Neural crest cell (in vitro differentiated cells): ENCODE data around the gene SLC5A1. TPM values are rescaled to one million over a fixed set of nuclear protein-coding genes. Genes with fewer than 3 reads are reported as not detected.

Source experiments
- DNase-seq: peaks from one replicate; pipeline ENCODE4 v3.0.0; 2021; ENCODE audit warnings: low read depth, mixed read lengths, low spot score
- H3K27ac Mint-ChIP-seq: one replicate; pipeline ENCODE4 v1.8.0; 2021; ENCODE audit warnings: mild to moderate bottlenecking, mixed read lengths; ENCODE audit not compliant: unreplicated experiment
- H3K27me3 Mint-ChIP-seq: 2 replicates; pipeline ENCODE4 v1.8.0; 2021; ENCODE audit warnings: low read depth, mild to moderate bottlenecking, mixed read lengths
- H3K36me3 Mint-ChIP-seq: 2 replicates; pipeline ENCODE4 v1.8.0; 2021; ENCODE audit warnings: low read depth, mild to moderate bottlenecking, mixed read lengths
- H3K4me1 Mint-ChIP-seq: 2 replicates; pipeline ENCODE4 v1.8.0; 2021; ENCODE audit warnings: mixed read lengths
- H3K4me3 Mint-ChIP-seq: one replicate; pipeline ENCODE4 v1.8.0; 2021; ENCODE audit warnings: mild to moderate bottlenecking, mixed read lengths
- H3K9me3 Mint-ChIP-seq: 2 replicates; pipeline ENCODE4 v1.8.0; 2021; ENCODE audit warnings: mixed read lengths
- total RNA-seq: library from RNA; stranded (reverse); gene quantifications from 2 replicates; pipeline ENCODE4 v1.2.1, GENCODE V29; 2021
- TF ChIP-seq, protein P1 (sequence below): fragments of 200-600 bp; sonication (generic); conservative IDR thresholded peaks from 2 replicates; pipeline ENCODE4 v1.5.0; 2021; ENCODE audit warnings: antibody characterized with exemption, mild to moderate bottlenecking

SLC5A1 gene
- total RNA-seq, 1 donor from 2014 or later: not detected

GRCh38 chr22:32059426-32059825 lies 16.4 kb downstream of the SLC5A1 start:
- H3K27ac Mint-ChIP-seq: no peak overlapping the region
- TF ChIP-seq, protein P1, sequence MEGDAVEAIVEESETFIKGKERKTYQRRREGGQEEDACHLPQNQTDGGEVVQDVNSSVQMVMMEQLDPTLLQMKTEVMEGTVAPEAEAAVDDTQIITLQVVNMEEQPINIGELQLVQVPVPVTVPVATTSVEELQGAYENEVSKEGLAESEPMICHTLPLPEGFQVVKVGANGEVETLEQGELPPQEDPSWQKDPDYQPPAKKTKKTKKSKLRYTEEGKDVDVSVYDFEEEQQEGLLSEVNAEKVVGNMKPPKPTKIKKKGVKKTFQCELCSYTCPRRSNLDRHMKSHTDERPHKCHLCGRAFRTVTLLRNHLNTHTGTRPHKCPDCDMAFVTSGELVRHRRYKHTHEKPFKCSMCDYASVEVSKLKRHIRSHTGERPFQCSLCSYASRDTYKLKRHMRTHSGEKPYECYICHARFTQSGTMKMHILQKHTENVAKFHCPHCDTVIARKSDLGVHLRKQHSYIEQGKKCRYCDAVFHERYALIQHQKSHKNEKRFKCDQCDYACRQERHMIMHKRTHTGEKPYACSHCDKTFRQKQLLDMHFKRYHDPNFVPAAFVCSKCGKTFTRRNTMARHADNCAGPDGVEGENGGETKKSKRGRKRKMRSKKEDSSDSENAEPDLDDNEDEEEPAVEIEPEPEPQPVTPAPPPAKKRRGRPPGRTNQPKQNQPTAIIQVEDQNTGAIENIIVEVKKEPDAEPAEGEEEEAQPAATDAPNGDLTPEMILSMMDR: no peak
- H3K36me3 Mint-ChIP-seq: no peaks in the 10 kb centered on the region
- H3K9me3 Mint-ChIP-seq: no peaks in the 10 kb centered on the region
- H3K4me3 Mint-ChIP-seq: no peak overlapping the region
- H3K4me1 Mint-ChIP-seq: no peaks in the 10 kb centered on the region
- DNase-seq: no peak
- peaks cover 22% of the 10 kb centered on the region for H3K27me3 Mint-ChIP-seq

GRCh38 chr22:32063701-32064100 lies 20.6 kb downstream of the SLC5A1 start:
- H3K27me3 Mint-ChIP-seq: peaks cover 37% of the 10 kb centered on the region
- H3K4me1 Mint-ChIP-seq: no peaks in the 10 kb centered on the region
- no peak for DNase-seq
- H3K27ac Mint-ChIP-seq: no peak overlapping the region
- H3K4me3 Mint-ChIP-seq: no peak overlapping the region
- TF ChIP-seq, protein P1: no peak
- H3K9me3 Mint-ChIP-seq: no peaks in the 10 kb centered on the region
- no peaks in the 10 kb centered on the region for H3K36me3 Mint-ChIP-seq

- H3K27ac Mint-ChIP-seq: no peak overlapping the region
- H3K9me3 Mint-ChIP-seq: no peaks in the 10 kb centered on the region
- H3K27me3 Mint-ChIP-seq: peaks cover 32% of the 10 kb centered on the region
- DNase-seq: no peak
- H3K4me3 Mint-ChIP-seq: no peak overlapping the region
- TF ChIP-seq, protein P1: no peak
- no peaks in the 10 kb centered on the region for H3K36me3 Mint-ChIP-seq
- no peaks in the 10 kb centered on the region for H3K4me1 Mint-ChIP-seq
These were observed 23.8 kb downstream of the SLC5A1 start for GRCh38 chr22:32066820-32067219.

- no peaks in the 10 kb centered on the region for H3K36me3 Mint-ChIP-seq
- no peak for DNase-seq
- no peaks in the 10 kb centered on the region for H3K4me1 Mint-ChIP-seq
- no peaks in the 10 kb centered on the region for H3K9me3 Mint-ChIP-seq
- H3K27me3 Mint-ChIP-seq: peaks cover 37% of the 10 kb centered on the region
- H3K27ac Mint-ChIP-seq: no peak overlapping the region
- TF ChIP-seq, protein P1: no peak
- no peak overlapping the region for H3K4me3 Mint-ChIP-seq
These were observed 24.6 kb downstream of the SLC5A1 start for GRCh38 chr22:32067613-32068012.

GRCh38 chr22:32069579-32070372 lies 26.7 kb downstream of the SLC5A1 start:
- H3K36me3 Mint-ChIP-seq: no peaks in the 10 kb centered on the region
- no peak overlapping the region for H3K4me3 Mint-ChIP-seq
- H3K27ac Mint-ChIP-seq: no peak overlapping the region
- TF ChIP-seq, protein P1: no peak
- H3K4me1 Mint-ChIP-seq: no peaks in the 10 kb centered on the region
- peaks cover 30% of the 10 kb centered on the region for H3K27me3 Mint-ChIP-seq
- no peak for DNase-seq
- no peaks in the 10 kb centered on the region for H3K9me3 Mint-ChIP-seq
